Measurements from ENCODE around the gene FRMD4B. TPM values are rescaled to one million over a fixed set of nuclear protein-coding genes. Genes with fewer than 3 reads are reported as not detected.

FRMD4B gene
- total and polyA plus RNA-seq, 2 experiments from 2014 or later: not detected

DNA sequence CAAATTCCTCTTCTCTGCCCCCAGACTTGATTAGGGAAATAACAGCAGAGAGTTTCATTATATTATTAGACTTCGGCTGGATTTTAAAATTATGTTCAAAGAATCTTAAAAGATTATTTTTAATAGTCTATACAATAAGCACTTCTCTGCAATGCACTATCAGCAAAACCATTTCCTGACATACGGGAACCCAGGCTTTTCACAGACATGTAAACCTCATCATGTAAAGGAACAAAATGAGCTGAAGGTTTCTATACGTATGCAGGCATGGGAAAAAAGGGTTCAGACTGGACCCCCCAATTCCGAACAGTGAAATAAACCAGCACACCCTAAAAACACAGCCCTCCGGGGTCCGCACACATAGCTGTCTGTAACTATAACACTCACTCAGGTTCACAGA is 185.9 kb downstream of the FRMD4B start:
- H3K27ac ChIP-seq: no peak overlapping the region
- no peak for DNase-seq
- in situ Hi-C loops (cut with MboI): no loop called here
- no peak overlapping the region for H2AFZ ChIP-seq
- no peaks in the 10 kb centered on the region for H3K79me2 ChIP-seq (ENCODE audit: insufficient read depth)
- H3K9ac ChIP-seq: no peak overlapping the region
- no peaks in the 10 kb centered on the region for H3K9me3 ChIP-seq (ENCODE audit: low read depth)
- H3K27me3 ChIP-seq (replicated peaks; ENCODE audit: insufficient read depth): peaks cover 62% of the 10 kb centered on the region
- H3K4me1 ChIP-seq (ENCODE audit: insufficient read depth): no peaks in the 10 kb centered on the region
- no peaks in the 10 kb centered on the region for H3K36me3 ChIP-seq (ENCODE audit: low read depth)
- no peak overlapping the region for H3K4me3 ChIP-seq
- no peak overlapping the region for H3K4me2 ChIP-seq (ENCODE audit: unreplicated experiment)
- TF ChIP-seq EZH2 (IDR thresholded peaks at IDR 0.05; ENCODE audit: insufficient read depth, poor library complexity, severe bottlenecking) (no peak), EZH2phosphoT487 (IDR thresholded peaks at IDR 0.05; ENCODE audit: insufficient read depth, low read depth) (no peak)
- no peaks in the 10 kb centered on the region for H3F3A ChIP-seq (ENCODE audit: insufficient read depth)
- no peaks in the 10 kb centered on the region for H3K9me2 ChIP-seq (ENCODE audit: insufficient read depth)
- H4K20me1 ChIP-seq (ENCODE audit: insufficient read depth): no peaks in the 10 kb centered on the region
- WGBS, 2 experiments (ENCODE audit: low coverage in 1 of 2, low lambda C conversion rate in 2 of 2, missing lambda C conversion rate in 2 of 2): 73 to 77% methylated on average over 6 of the region's 6 CpGs

DNA sequence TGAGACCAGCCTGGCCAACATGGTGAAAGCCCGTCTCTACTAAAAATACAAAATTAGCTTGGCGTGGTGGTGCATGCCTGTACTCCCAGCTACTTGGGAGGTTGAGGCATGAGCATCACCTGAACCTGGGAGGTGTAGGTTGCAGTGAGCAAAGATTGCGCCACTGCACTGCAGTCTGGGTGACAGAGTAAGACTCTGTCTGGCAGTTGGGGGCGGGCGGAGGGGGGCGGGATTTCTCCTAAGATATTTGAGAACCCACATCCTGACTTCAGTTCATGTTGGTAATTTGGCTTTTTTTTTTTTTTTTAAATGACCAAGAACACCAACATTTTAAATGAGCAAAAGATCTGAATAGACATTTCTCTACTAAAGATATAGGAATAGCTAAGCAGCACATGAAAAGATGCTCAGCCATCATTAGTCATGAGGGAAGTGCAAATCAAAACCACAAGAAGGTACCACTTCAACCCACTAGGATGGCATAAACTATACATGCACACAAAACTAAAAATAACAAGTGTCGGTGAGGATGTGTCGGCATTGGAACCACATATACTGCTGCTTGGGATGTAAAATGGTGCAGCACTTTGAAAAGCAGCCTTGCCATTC is 187.9 kb downstream of the FRMD4B start:
- Histone ChIP-seq H3K9me2 (ENCODE audit: insufficient read depth) (no peaks in the 10 kb centered on the region), H3K9ac (no peak overlapping the region), H3K36me3 (ENCODE audit: low read depth) (no peaks in the 10 kb centered on the region), H3K27ac (no peak overlapping the region), H4K20me1 (ENCODE audit: insufficient read depth) (no peaks in the 10 kb centered on the region), H3F3A (ENCODE audit: insufficient read depth) (no peaks in the 10 kb centered on the region), H3K79me2 (ENCODE audit: insufficient read depth) (no peaks in the 10 kb centered on the region), H3K4me1 (ENCODE audit: insufficient read depth) (no peaks in the 10 kb centered on the region), H2AFZ (no peak overlapping the region), H3K27me3 (replicated peaks; ENCODE audit: insufficient read depth) (peaks cover 59% of the 10 kb centered on the region), H3K4me3 (no peak overlapping the region), H3K4me2 (ENCODE audit: unreplicated experiment) (no peak overlapping the region), H3K9me3 (ENCODE audit: low read depth) (no peaks in the 10 kb centered on the region)
- in situ Hi-C loops (cut with MboI): no loop called here
- WGBS, 2 experiments (ENCODE audit: low coverage in 1 of 2, low lambda C conversion rate in 2 of 2, missing lambda C conversion rate in 2 of 2): 85 to 93% methylated on average over 8 of the region's 8 CpGs
- TF ChIP-seq EZH2 (IDR thresholded peaks at IDR 0.05; ENCODE audit: insufficient read depth, poor library complexity, severe bottlenecking) (no peak), EZH2phosphoT487 (IDR thresholded peaks at IDR 0.05; ENCODE audit: insufficient read depth, low read depth) (no peak)
- no peak for DNase-seq

DNA sequence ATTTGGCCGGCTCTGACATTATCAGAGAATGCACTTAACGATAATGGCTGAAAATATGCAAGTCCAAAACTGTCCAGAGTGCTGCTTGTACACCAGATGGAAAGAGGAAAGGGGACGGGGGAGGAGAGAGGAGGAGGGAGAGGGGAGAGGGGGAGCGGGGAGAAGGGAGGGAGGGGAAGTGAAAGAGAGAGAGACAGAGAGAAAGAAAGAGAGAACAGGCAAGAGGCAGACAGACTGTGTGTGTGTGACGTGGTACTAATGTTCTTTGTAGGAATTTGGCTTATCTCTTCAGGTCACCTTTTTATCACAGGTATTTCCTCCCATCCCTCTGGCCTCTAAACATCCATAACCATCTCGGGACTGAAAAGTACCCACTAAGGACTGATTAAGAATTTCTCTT is 188.4 kb downstream of the FRMD4B start:
- 70 to 73% methylated on average over 5 to 6 of the region's 6 CpGs for WGBS, 2 experiments (ENCODE audit: low coverage in 1 of 2, low lambda C conversion rate in 2 of 2, missing lambda C conversion rate in 2 of 2)
- Histone ChIP-seq H2AFZ (no peak overlapping the region), H3K4me1 (ENCODE audit: insufficient read depth) (no peaks in the 10 kb centered on the region), H3F3A (ENCODE audit: insufficient read depth) (no peaks in the 10 kb centered on the region), H3K9me2 (ENCODE audit: insufficient read depth) (no peaks in the 10 kb centered on the region), H3K79me2 (ENCODE audit: insufficient read depth) (no peaks in the 10 kb centered on the region), H3K9me3 (ENCODE audit: low read depth) (no peaks in the 10 kb centered on the region), H3K9ac (no peak overlapping the region), H3K27ac (no peak overlapping the region), H3K27me3 (replicated peaks; ENCODE audit: insufficient read depth) (peaks cover 56% of the 10 kb centered on the region), H3K36me3 (ENCODE audit: low read depth) (no peaks in the 10 kb centered on the region), H4K20me1 (ENCODE audit: insufficient read depth) (no peaks in the 10 kb centered on the region), H3K4me2 (ENCODE audit: unreplicated experiment) (no peak overlapping the region), H3K4me3 (no peak overlapping the region)
- DNase-seq: no peak
- in situ Hi-C loops (cut with MboI): no loop called here
- TF ChIP-seq EZH2phosphoT487 (IDR thresholded peaks at IDR 0.05; ENCODE audit: insufficient read depth, low read depth) (no peak), EZH2 (IDR thresholded peaks at IDR 0.05; ENCODE audit: insufficient read depth, poor library complexity, severe bottlenecking) (no peak)

DNA sequence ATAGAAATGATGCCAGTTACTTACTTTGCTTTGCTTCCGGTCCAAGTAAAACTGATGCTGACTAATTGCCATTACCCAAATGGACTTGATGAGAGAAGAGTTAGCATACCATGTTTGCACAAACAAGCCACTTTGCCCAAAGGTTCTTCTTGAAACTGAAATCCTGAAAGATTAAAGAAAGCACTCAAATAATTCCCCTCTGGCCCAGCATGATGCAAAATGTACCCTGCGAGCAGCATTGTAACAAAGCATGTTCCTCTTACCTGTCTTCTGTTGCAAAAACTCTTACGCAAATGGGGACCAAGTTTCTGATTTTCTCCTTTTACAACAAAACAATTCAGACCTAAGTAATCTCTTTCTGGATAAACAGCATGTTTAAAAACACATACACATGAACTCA is 189.0 kb downstream of the FRMD4B start:
- no peak for DNase-seq
- no peak for TF ChIP-seq EZH2phosphoT487 (IDR thresholded peaks at IDR 0.05; ENCODE audit: insufficient read depth, low read depth)
- TF ChIP-seq EZH2 (IDR thresholded peaks at IDR 0.05; ENCODE audit: insufficient read depth, poor library complexity, severe bottlenecking): no peak
- WGBS, 2 experiments (ENCODE audit: low coverage in 1 of 2, low lambda C conversion rate in 2 of 2, missing lambda C conversion rate in 2 of 2): 89 to 93% methylated on average over 3 of the region's 3 CpGs
- Histone ChIP-seq H3F3A (ENCODE audit: insufficient read depth) (no peaks in the 10 kb centered on the region), H3K36me3 (ENCODE audit: low read depth) (no peaks in the 10 kb centered on the region), H3K9me3 (ENCODE audit: low read depth) (no peaks in the 10 kb centered on the region), H3K79me2 (ENCODE audit: insufficient read depth) (no peaks in the 10 kb centered on the region), H3K27me3 (replicated peaks; ENCODE audit: insufficient read depth) (peaks cover 50% of the 10 kb centered on the region), H3K9me2 (ENCODE audit: insufficient read depth) (no peaks in the 10 kb centered on the region), H3K4me3 (no peak overlapping the region), H3K27ac (no peak overlapping the region), H4K20me1 (ENCODE audit: insufficient read depth) (no peaks in the 10 kb centered on the region), H2AFZ (no peak overlapping the region), H3K9ac (no peak overlapping the region), H3K4me1 (ENCODE audit: insufficient read depth) (no peaks in the 10 kb centered on the region), H3K4me2 (ENCODE audit: unreplicated experiment) (no peak overlapping the region)
- in situ Hi-C loops (cut with MboI): no loop called here
